WTC11 (cell line): ENCODE data around the gene UNKL.

Experiments used
- ATF6 ChIP-seq: sonication (generic); formaldehyde crosslinking; IDR thresholded peaks from 2 replicates; pipeline ENCODE4 v1.8.1; 2023; ENCODE audit warnings: mild to moderate bottlenecking, missing genetic modification reagents
- CREB1 ChIP-seq: sonication (generic); formaldehyde crosslinking; IDR thresholded peaks from 2 replicates; pipeline ENCODE4 v1.8.0; 2023; ENCODE audit warnings: mild to moderate bottlenecking, missing genetic modification reagents
- CTCF ChIP-seq: fragments of 200-600 bp; IDR thresholded peaks from 2 replicates; pipeline ENCODE4 v1.8.0; 2022; ENCODE audit warnings: antibody characterized with exemption
- FOXJ3 ChIP-seq: sonication (generic); formaldehyde crosslinking; IDR thresholded peaks from 2 replicates; pipeline ENCODE4 v1.9.0; 2021; ENCODE audit warnings: missing genetic modification reagents, mild to moderate bottlenecking, borderline replicate concordance
- NR1H2 ChIP-seq: sonication (generic); formaldehyde crosslinking; IDR thresholded peaks from 2 replicates; pipeline ENCODE4 v1.9.0; 2021; ENCODE audit warnings: mild to moderate bottlenecking, moderate library complexity, missing genetic modification reagents
- ZSCAN18 ChIP-seq: fragments of 250-450 bp; sonication (Bioruptor Pico); IDR thresholded peaks from 2 replicates; pipeline ENCODE4 v2.1.2; 2022; ENCODE audit warnings: mild to moderate bottlenecking, moderate library complexity

- TF ChIP-seq NR1H2 (CRISPR knock-in tag) = no peak
- TF ChIP-seq CREB1 (CRISPR knock-in tag) = no peak
- TF ChIP-seq ATF6 (CRISPR knock-in tag) = no peak
- no peak for TF ChIP-seq ZSCAN18
- TF ChIP-seq CTCF = no peak
- TF ChIP-seq FOXJ3 (CRISPR knock-in tag) = no peak
Measured at GRCh38 chr16:1347286-1347855, 67.1 kb downstream of the UNKL start.
